Panc1 (cell line): ENCODE data around the gene MRGPRF. TPM values are rescaled to one million over a fixed set of nuclear protein-coding genes. Genes with fewer than 3 reads are reported as not detected.

Experiments used
- ATAC-seq: fragments of 200-7000 bp; cut with Tn5 transposase; 2 replicates; pipeline ENCODE4 v1.9.1; 2020; ENCODE audit warnings: mild to moderate bottlenecking, moderate library complexity
- BruUV-seq: library from RNA; stranded (reverse); fragments of 400-500 nt; replicated peaks from 2 replicates; lab custom pipeline; 2021; lab: Mats Ljungman, UMichigan
- CTCF ChIA-PET: fragments of 300-600 bp; sonication (Branson Sonifier 250); formaldehyde crosslinking; loops from one replicate; lab custom pipeline; 2022; ENCODE audit warnings: antibody characterized with exemption; lab: Charles Lee
- POLR2A ChIA-PET: fragments of 300-600 bp; sonication (Branson Sonifier 250); formaldehyde crosslinking; loops from one replicate; lab custom pipeline; 2022; ENCODE audit warnings: antibody characterized with exemption; lab: Charles Lee
- DNase-seq: peaks from one replicate; pipeline ENCODE4 v3.0.0-alpha.2; 2010; ENCODE audit warnings: low read depth, low spot score
- H3K27ac ChIP-seq: 2 replicates; pipeline ENCODE4 v1.5.1; 2011; ENCODE audit warnings: mild to moderate bottlenecking, low read length, inconsistent platforms
- H3K27me3 ChIP-seq: fragments of 200-500 bp; sonication (Bioruptor generic); 2 replicates; pipeline ENCODE4 v1.6.0; 2014; ENCODE audit warnings: low read length, inconsistent platforms; ENCODE audit not compliant: control insufficient read depth, insufficient read depth
- H3K36me3 ChIP-seq: fragments of 200-500 bp; sonication (Bioruptor generic); 2 replicates; pipeline ENCODE4 v1.5.1; 2014; ENCODE audit warnings: inconsistent platforms, mild to moderate bottlenecking, low read length, moderate library complexity; ENCODE audit not compliant: control insufficient read depth, insufficient read depth
- H3K4me1 ChIP-seq: 2 replicates; pipeline ENCODE4 v1.5.1; 2011; ENCODE audit warnings: inconsistent platforms, mild to moderate bottlenecking, low read length, moderate library complexity; ENCODE audit not compliant: control insufficient read depth, insufficient read depth
- H3K4me3 ChIP-seq, 2 experiments: 2 replicates each; pipeline ENCODE4 v1.5.1; 2011 to 2012; ENCODE audit warnings: low read depth in 2 of 2, low read length in 2 of 2, mild to moderate bottlenecking in 2 of 2, inconsistent platforms in 1 of 2, moderate library complexity in 1 of 2
- H3K9me3 ChIP-seq: fragments of 200-500 bp; sonication (Bioruptor generic); 2 replicates; pipeline ENCODE4 v1.5.1; 2014; ENCODE audit warnings: low read depth, mild to moderate bottlenecking, inconsistent platforms, low read length, moderate library complexity; ENCODE audit not compliant: control insufficient read depth, insufficient read depth
- POLR2AphosphoS5 ChIP-seq: IDR thresholded peaks from 2 replicates; pipeline ENCODE4 v1.6.1; 2012; ENCODE audit warnings: mild to moderate bottlenecking, low read depth, low read length, moderate library complexity
- SIN3A ChIP-seq: IDR thresholded peaks from 2 replicates; pipeline ENCODE4 v1.6.1; 2012; ENCODE audit warnings: low read depth, mild to moderate bottlenecking, low read length, moderate library complexity, borderline replicate concordance; ENCODE audit not compliant: insufficient read depth
- TCF7L2 ChIP-seq: IDR thresholded peaks from 2 replicates; pipeline ENCODE4 v1.6.1; 2011; ENCODE audit warnings: mild to moderate bottlenecking, low read depth, low read length, inconsistent platforms
- in situ Hi-C: cut with HindIII; loops from 2 replicates; pipeline ENCODE4 v1.10.0; 2016; ENCODE audit warnings: low sequenced_read_pairs, low pct_unique_long_range_greater_than_20kb
- intact Hi-C: fragments of 100-400 bp; cut with micrococcal nuclease; formaldehyde crosslinking; loops from one replicate; pipeline ENCODE4 v1.10.0; 2022; ENCODE audit not compliant: unreplicated experiment
- total RNA-seq: library from RNA; stranded (reverse); gene quantifications from one replicate; pipeline ENCODE4 v1.2.1, GENCODE V29; 2021; ENCODE audit not compliant: unreplicated experiment
- TF ChIP-seq, protein P1 (sequence below): fragments of 450-650 bp; IDR thresholded peaks from 2 replicates; pipeline ENCODE4 v1.5.1; 2017; ENCODE audit warnings: mild to moderate bottlenecking
- TF ChIP-seq, protein P2 (sequence below), 2 experiments: IDR thresholded peaks; 2 replicates each; pipeline ENCODE4 v1.6.1; 2011 to 2012; ENCODE audit warnings: low read depth in 2 of 2, control low read depth in 1 of 2, low read length in 1 of 2, mild to moderate bottlenecking in 1 of 2, moderate library complexity in 1 of 2; ENCODE audit not compliant: insufficient read depth in 1 of 2

Gene MRGPRF
- total RNA-seq, 1 experiment from 2014 or later: 0.36 TPM

DNA sequence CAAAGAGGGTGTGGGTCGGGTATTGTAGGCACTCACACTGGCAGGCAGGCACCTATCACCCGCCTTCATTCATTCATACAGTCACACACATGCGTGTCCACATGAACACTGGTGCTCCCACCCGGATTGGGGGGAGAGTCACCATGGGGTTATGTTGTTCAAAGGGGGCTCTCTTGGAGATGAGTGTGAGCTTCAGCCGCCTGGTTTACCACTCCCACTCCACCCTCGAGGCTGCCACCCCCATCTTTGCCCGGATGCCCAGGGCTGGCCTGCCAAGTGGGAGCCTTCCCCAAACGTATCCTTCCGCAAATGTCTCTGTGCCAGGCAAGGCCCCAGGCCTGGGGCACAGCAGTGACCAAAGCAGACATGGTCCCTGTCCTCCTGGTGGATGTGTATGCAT is 54.8 kb downstream of the MRGPRF start:
- in situ Hi-C loops (no loop called here), intact Hi-C loops (no loop called here)
- DNase-seq (no peak), ATAC-seq (no peak)
- no peaks in the 10 kb centered on the region for H3K36me3 ChIP-seq
- ChIA-PET CTCF (no interaction called here), POLR2A (interaction anchor here (0.5 kb wide), 1 partner anchor 11 kb away, joined by 3 read pairs; no protein-coding TSS in a partner anchor)
- no peaks in the 10 kb centered on the region for H3K27me3 ChIP-seq
- H3K27ac ChIP-seq: no peak overlapping the region
- no peak overlapping the region for H3K4me3 ChIP-seq
- no peaks in the 10 kb centered on the region for H3K9me3 ChIP-seq
- BruUV-seq: no TSS peak
- peaks cover 3% of the 10 kb centered on the region; the same call in 1 of the 2 replicates for H3K4me1 ChIP-seq
- no peak for TF ChIP-seq POLR2AphosphoS5
- no peak for TF ChIP-seq TCF7L2
- TF ChIP-seq SIN3A: no peak
- TF ChIP-seq, protein P1, sequence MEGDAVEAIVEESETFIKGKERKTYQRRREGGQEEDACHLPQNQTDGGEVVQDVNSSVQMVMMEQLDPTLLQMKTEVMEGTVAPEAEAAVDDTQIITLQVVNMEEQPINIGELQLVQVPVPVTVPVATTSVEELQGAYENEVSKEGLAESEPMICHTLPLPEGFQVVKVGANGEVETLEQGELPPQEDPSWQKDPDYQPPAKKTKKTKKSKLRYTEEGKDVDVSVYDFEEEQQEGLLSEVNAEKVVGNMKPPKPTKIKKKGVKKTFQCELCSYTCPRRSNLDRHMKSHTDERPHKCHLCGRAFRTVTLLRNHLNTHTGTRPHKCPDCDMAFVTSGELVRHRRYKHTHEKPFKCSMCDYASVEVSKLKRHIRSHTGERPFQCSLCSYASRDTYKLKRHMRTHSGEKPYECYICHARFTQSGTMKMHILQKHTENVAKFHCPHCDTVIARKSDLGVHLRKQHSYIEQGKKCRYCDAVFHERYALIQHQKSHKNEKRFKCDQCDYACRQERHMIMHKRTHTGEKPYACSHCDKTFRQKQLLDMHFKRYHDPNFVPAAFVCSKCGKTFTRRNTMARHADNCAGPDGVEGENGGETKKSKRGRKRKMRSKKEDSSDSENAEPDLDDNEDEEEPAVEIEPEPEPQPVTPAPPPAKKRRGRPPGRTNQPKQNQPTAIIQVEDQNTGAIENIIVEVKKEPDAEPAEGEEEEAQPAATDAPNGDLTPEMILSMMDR: no peak
- TF ChIP-seq, protein P2, sequence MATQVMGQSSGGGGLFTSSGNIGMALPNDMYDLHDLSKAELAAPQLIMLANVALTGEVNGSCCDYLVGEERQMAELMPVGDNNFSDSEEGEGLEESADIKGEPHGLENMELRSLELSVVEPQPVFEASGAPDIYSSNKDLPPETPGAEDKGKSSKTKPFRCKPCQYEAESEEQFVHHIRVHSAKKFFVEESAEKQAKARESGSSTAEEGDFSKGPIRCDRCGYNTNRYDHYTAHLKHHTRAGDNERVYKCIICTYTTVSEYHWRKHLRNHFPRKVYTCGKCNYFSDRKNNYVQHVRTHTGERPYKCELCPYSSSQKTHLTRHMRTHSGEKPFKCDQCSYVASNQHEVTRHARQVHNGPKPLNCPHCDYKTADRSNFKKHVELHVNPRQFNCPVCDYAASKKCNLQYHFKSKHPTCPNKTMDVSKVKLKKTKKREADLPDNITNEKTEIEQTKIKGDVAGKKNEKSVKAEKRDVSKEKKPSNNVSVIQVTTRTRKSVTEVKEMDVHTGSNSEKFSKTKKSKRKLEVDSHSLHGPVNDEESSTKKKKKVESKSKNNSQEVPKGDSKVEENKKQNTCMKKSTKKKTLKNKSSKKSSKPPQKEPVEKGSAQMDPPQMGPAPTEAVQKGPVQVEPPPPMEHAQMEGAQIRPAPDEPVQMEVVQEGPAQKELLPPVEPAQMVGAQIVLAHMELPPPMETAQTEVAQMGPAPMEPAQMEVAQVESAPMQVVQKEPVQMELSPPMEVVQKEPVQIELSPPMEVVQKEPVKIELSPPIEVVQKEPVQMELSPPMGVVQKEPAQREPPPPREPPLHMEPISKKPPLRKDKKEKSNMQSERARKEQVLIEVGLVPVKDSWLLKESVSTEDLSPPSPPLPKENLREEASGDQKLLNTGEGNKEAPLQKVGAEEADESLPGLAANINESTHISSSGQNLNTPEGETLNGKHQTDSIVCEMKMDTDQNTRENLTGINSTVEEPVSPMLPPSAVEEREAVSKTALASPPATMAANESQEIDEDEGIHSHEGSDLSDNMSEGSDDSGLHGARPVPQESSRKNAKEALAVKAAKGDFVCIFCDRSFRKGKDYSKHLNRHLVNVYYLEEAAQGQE (IDR thresholded peaks at IDR 0.05; ENCODE audit: insufficient read depth in 1 of 2, low read depth in 2 of 2, low read length in 1 of 2): no peak

DNA sequence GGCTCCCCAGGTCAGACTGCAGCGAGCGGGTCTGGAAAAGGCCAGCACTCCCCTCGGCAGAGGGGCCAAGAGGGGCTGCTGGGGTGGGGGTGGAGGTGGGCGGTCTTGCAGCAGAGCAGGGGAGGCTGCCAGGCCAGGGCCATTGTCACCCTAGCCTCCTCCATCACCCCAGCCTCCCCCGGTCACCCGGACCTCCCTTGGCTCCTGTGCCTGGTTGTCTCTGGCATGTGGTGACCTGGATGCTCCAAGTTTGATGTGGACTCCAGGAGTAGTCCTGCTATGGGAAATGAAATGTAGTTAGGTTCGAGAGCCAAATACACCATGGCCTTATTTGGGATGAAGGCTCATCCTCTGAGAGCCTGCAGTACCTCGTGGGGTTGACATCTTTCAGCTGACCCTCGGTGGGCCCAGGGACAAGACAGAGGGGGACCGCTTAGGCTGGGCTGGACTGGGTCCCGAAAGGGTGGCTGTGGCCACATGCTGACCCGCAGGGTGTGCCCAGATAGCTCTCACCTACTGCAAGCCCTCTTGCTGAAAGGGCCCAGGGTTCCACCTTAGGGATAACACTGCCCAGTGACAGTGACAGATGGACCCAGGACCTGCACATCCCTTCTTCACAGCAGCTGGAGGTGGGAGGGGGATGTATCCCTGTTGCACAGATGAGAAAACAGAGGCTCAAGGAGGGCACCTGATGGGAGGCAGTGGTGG is 56.3 kb downstream of the MRGPRF start:
- Histone ChIP-seq H3K27me3 (no peaks in the 10 kb centered on the region), H3K9me3 (no peaks in the 10 kb centered on the region), H3K4me1 (peaks cover 3% of the 10 kb centered on the region; the same call in 1 of the 2 replicates), H3K4me3 (no peak overlapping the region), H3K36me3 (no peaks in the 10 kb centered on the region), H3K27ac (no peak overlapping the region)
- no peak for TF ChIP-seq TCF7L2
- TF ChIP-seq, protein P1: no peak
- no peak for TF ChIP-seq SIN3A
- DNase-seq (no peak), ATAC-seq (no peak)
- POLR2A ChIA-PET: no interaction called here
- in situ Hi-C loops (no loop called here), intact Hi-C loops (no loop called here)
- no TSS peak for BruUV-seq
- CTCF ChIA-PET: no interaction called here
